ENCODE measurements around the gene SOX5. TPM values are rescaled to one million over a fixed set of nuclear protein-coding genes. Genes with fewer than 3 reads are reported as not detected.
"Not testable (repeated sequence)": the region's sequence is repeated elsewhere in the genome, so short reads cannot be mapped to it uniquely, and the experiment has no call there.

The SOX5 gene
- total and polyA plus RNA-seq, 3 donors from 2014 or later = 26.0 to 93.3 (median 29.2) TPM

GRCh38 chr12:23830210-23830609, 119.3 kb downstream of the SOX5 start:
- 80 to 88% methylated on average over 2 of the region's 2 CpGs for WGBS, 2 donors
- Histone ChIP-seq H3K27ac (no peak overlapping the region), H3K4me1 (no peaks in the 10 kb centered on the region), H3K36me3 (ENCODE audit: low read depth, missing control alignments) (no peaks in the 10 kb centered on the region), H3K27me3 (no peaks in the 10 kb centered on the region), H3K9me3 (no peaks in the 10 kb centered on the region), H3K4me3 (no peak overlapping the region)
- intact Hi-C loops (cut with DNase I; ENCODE audit: low total_unique reads) = no loop called here
- TF ChIP-seq CTCF (IDR thresholded peaks at IDR 0.05) = no peak
- no peak for TF ChIP-seq POLR2A (IDR thresholded peaks at IDR 0.05)
- DNase-seq = no peak

- TF ChIP-seq CTCF (IDR thresholded peaks at IDR 0.05) = no peak
- no peak for TF ChIP-seq POLR2A (IDR thresholded peaks at IDR 0.05)
- intact Hi-C loops (cut with DNase I; ENCODE audit: low total_unique reads) = no loop called here
- no peak for DNase-seq
- 93 to 100% methylated on average over 2 of the region's 2 CpGs for WGBS, 2 donors
- no peaks in the 10 kb centered on the region for H3K9me3 ChIP-seq
- H3K4me3 ChIP-seq = no peak overlapping the region
- H3K36me3 ChIP-seq (ENCODE audit: low read depth, missing control alignments) = no peaks in the 10 kb centered on the region
- no peak overlapping the region for H3K27ac ChIP-seq
- no peaks in the 10 kb centered on the region for H3K27me3 ChIP-seq
- no peaks in the 10 kb centered on the region for H3K4me1 ChIP-seq
Observed at GRCh38 chr12:23827353-23827752, 122.1 kb downstream of the SOX5 start.

GRCh38 chr12:23825124-23825523, 124.3 kb downstream of the SOX5 start:
- H3K36me3 ChIP-seq (ENCODE audit: low read depth, missing control alignments); H3K9me3 ChIP-seq; H3K4me1 ChIP-seq; H3K4me3 ChIP-seq; H3K27ac ChIP-seq; H3K27me3 ChIP-seq; DNase-seq; intact Hi-C loops (cut with DNase I; ENCODE audit: low total_unique reads): not testable (repeated sequence)
- 74 to 98% methylated on average over 10 to 11 of the region's 11 CpGs for WGBS, 2 donors

GRCh38 chr12:23824358-23824757, 125.1 kb downstream of the SOX5 start:
- H3K4me1 ChIP-seq = no peaks in the 10 kb centered on the region
- no peaks in the 10 kb centered on the region for H3K27me3 ChIP-seq
- no peaks in the 10 kb centered on the region for H3K36me3 ChIP-seq (ENCODE audit: low read depth, missing control alignments)
- no peaks in the 10 kb centered on the region for H3K9me3 ChIP-seq
- TF ChIP-seq POLR2A (IDR thresholded peaks at IDR 0.05) (no peak), CTCF (IDR thresholded peaks at IDR 0.05) (no peak)
- no peak overlapping the region for H3K4me3 ChIP-seq
- WGBS, 2 donors = 62 to 84% methylated on average over 6 to 8 of the region's 8 CpGs
- intact Hi-C loops (cut with DNase I; ENCODE audit: low total_unique reads) = no loop called here
- DNase-seq = no peak
- H3K27ac ChIP-seq = no peak overlapping the region

GRCh38 chr12:23822883-23823282, 126.6 kb downstream of the SOX5 start:
- intact Hi-C loops (cut with DNase I; ENCODE audit: low total_unique reads); H3K9me3 ChIP-seq; H3K36me3 ChIP-seq (ENCODE audit: low read depth, missing control alignments); H3K4me1 ChIP-seq; H3K27me3 ChIP-seq; DNase-seq; H3K4me3 ChIP-seq; H3K27ac ChIP-seq: not testable (repeated sequence)

- DNase-seq = no peak
- no peaks in the 10 kb centered on the region for H3K9me3 ChIP-seq
- intact Hi-C loops (cut with DNase I; ENCODE audit: low total_unique reads) = no loop called here
- 95 to 97% methylated on average over 2 of the region's 2 CpGs for WGBS, 2 donors
- H3K4me1 ChIP-seq = no peaks in the 10 kb centered on the region
- TF ChIP-seq CTCF (IDR thresholded peaks at IDR 0.05) (no peak), POLR2A (IDR thresholded peaks at IDR 0.05) (no peak)
- H3K36me3 ChIP-seq (ENCODE audit: low read depth, missing control alignments) = no peaks in the 10 kb centered on the region
- H3K4me3 ChIP-seq = no peak overlapping the region
- H3K27ac ChIP-seq = no peak overlapping the region
- H3K27me3 ChIP-seq = no peaks in the 10 kb centered on the region
Observed at GRCh38 chr12:23817345-23817744, 132.1 kb downstream of the SOX5 start.
